SK-N-SH (cell line): ENCODE results near the gene LNX2.
A peak's percentile ranks its signal among the peaks of the same experiment; 100 is the strongest.

ENCODE experiments used
- CHD2 ChIP-seq: fragments of 150-350 bp; IDR thresholded peaks from 2 replicates; pipeline ENCODE4 v1.6.1; 2018; ENCODE audit warnings: low read length; ENCODE audit not compliant: partially characterized antibody
- EP300 ChIP-seq, 2 experiments: IDR thresholded peaks; 2 replicates each; pipeline versions ENCODE4 v1.4.0 to v1.6.1; 2012; ENCODE audit warnings: borderline replicate concordance in 1 of 2, low read depth in 1 of 2, low read length in 1 of 2
- JUND ChIP-seq: IDR thresholded peaks from 2 replicates; pipeline ENCODE4 v1.4.0; 2012
- RFX5 ChIP-seq: IDR thresholded peaks from 2 replicates; pipeline ENCODE4 v1.6.1; 2012; ENCODE audit warnings: mild to moderate bottlenecking, improper control_type of control experiment, low read length
- RXRA ChIP-seq: IDR thresholded peaks from 2 replicates; pipeline ENCODE4 v1.4.0; 2012; ENCODE audit warnings: low read depth, mild to moderate bottlenecking, borderline replicate concordance
- SIN3A ChIP-seq: IDR thresholded peaks from 2 replicates; pipeline ENCODE4 v1.6.1; 2012; ENCODE audit warnings: low read depth, mild to moderate bottlenecking, low read length, moderate library complexity, borderline replicate concordance
- USF2 ChIP-seq: fragments of 150-350 bp; IDR thresholded peaks from 2 replicates; pipeline ENCODE4 v1.6.1; 2017; ENCODE audit warnings: antibody characterized with exemption, low read length, low read depth, borderline replicate concordance
- YY1 ChIP-seq: IDR thresholded peaks from 2 replicates; pipeline ENCODE4 v1.4.0; 2012; ENCODE audit warnings: low read depth, mild to moderate bottlenecking
- TF ChIP-seq, protein P1 (sequence below): fragments of 200-600 bp; sonication (generic); IDR thresholded peaks from 2 replicates; pipeline ENCODE4 v1.6.1; 2017; ENCODE audit warnings: antibody characterized with exemption, mild to moderate bottlenecking, moderate library complexity

- no peak; the same call in 1 of the 2 replicates for TF ChIP-seq YY1
- TF ChIP-seq, protein P1, sequence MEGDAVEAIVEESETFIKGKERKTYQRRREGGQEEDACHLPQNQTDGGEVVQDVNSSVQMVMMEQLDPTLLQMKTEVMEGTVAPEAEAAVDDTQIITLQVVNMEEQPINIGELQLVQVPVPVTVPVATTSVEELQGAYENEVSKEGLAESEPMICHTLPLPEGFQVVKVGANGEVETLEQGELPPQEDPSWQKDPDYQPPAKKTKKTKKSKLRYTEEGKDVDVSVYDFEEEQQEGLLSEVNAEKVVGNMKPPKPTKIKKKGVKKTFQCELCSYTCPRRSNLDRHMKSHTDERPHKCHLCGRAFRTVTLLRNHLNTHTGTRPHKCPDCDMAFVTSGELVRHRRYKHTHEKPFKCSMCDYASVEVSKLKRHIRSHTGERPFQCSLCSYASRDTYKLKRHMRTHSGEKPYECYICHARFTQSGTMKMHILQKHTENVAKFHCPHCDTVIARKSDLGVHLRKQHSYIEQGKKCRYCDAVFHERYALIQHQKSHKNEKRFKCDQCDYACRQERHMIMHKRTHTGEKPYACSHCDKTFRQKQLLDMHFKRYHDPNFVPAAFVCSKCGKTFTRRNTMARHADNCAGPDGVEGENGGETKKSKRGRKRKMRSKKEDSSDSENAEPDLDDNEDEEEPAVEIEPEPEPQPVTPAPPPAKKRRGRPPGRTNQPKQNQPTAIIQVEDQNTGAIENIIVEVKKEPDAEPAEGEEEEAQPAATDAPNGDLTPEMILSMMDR, result no peak
- no peak for TF ChIP-seq CHD2
- no peak for TF ChIP-seq RXRA
- TF ChIP-seq RFX5, result no peak
- TF ChIP-seq SIN3A, result 0 out of 2 replicates have a peak, but pooled peaks have one; percentile 14
- no peak for TF ChIP-seq EP300 (IDR thresholded peaks at IDR 0.05; ENCODE audit: borderline replicate concordance in 1 of 2, low read depth in 1 of 2, low read length in 1 of 2)
- peak; percentile 40; the same call in 1 of the 2 replicates for TF ChIP-seq JUND
- TF ChIP-seq USF2, result no peak
These were observed 1.2 kb upstream of the LNX2 start, which contains the start of gene POLR1D for GRCh38 chr13:27621366-27622101.
